ENCODE measurements around the gene FSIP1.

DNA sequence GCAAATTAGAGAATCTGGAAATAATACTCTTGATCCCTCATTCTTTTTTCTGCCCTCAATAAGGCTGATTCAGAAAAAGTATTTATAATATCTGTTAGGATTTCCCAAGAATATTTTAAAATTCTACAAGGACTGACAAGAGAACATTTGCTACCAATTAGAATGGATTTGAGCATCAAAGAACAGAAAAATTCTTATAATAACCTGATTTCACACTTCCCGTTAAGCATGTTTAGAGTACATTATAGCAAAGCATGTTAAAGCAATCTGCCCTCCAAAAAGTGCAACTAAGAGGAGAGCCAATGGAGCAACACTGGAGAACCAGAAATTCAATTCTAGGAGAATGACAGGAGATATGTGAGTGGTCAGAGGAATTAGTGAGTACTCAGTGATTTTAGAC lies 144.6 kb downstream of the FSIP1 start:
- TF ChIP-seq, protein P1, sequence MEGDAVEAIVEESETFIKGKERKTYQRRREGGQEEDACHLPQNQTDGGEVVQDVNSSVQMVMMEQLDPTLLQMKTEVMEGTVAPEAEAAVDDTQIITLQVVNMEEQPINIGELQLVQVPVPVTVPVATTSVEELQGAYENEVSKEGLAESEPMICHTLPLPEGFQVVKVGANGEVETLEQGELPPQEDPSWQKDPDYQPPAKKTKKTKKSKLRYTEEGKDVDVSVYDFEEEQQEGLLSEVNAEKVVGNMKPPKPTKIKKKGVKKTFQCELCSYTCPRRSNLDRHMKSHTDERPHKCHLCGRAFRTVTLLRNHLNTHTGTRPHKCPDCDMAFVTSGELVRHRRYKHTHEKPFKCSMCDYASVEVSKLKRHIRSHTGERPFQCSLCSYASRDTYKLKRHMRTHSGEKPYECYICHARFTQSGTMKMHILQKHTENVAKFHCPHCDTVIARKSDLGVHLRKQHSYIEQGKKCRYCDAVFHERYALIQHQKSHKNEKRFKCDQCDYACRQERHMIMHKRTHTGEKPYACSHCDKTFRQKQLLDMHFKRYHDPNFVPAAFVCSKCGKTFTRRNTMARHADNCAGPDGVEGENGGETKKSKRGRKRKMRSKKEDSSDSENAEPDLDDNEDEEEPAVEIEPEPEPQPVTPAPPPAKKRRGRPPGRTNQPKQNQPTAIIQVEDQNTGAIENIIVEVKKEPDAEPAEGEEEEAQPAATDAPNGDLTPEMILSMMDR (IDR thresholded peaks at IDR 0.05): no peak
- no peak for TF ChIP-seq JUN (CRISPR knock-in tag; IDR thresholded peaks at IDR 0.05)
- TF ChIP-seq, protein P2, sequence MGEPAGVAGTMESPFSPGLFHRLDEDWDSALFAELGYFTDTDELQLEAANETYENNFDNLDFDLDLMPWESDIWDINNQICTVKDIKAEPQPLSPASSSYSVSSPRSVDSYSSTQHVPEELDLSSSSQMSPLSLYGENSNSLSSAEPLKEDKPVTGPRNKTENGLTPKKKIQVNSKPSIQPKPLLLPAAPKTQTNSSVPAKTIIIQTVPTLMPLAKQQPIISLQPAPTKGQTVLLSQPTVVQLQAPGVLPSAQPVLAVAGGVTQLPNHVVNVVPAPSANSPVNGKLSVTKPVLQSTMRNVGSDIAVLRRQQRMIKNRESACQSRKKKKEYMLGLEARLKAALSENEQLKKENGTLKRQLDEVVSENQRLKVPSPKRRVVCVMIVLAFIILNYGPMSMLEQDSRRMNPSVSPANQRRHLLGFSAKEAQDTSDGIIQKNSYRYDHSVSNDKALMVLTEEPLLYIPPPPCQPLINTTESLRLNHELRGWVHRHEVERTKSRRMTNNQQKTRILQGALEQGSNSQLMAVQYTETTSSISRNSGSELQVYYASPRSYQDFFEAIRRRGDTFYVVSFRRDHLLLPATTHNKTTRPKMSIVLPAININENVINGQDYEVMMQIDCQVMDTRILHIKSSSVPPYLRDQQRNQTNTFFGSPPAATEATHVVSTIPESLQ (CRISPR knock-in tag; IDR thresholded peaks at IDR 0.05): no peak
- TF ChIP-seq, protein P3, sequence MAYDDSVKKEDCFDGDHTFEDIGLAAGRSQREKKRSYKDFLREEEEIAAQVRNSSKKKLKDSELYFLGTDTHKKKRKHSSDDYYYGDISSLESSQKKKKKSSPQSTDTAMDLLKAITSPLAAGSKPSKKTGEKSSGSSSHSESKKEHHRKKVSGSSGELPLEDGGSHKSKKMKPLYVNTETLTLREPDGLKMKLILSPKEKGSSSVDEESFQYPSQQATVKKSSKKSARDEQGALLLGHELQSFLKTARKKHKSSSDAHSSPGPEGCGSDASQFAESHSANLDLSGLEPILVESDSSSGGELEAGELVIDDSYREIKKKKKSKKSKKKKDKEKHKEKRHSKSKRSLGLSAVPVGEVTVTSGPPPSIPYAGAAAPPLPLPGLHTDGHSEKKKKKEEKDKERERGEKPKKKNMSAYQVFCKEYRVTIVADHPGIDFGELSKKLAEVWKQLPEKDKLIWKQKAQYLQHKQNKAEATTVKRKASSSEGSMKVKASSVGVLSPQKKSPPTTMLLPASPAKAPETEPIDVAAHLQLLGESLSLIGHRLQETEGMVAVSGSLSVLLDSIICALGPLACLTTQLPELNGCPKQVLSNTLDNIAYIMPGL (CRISPR knock-in tag; IDR thresholded peaks at IDR 0.05): no peak
- TF ChIP-seq, protein P4, sequence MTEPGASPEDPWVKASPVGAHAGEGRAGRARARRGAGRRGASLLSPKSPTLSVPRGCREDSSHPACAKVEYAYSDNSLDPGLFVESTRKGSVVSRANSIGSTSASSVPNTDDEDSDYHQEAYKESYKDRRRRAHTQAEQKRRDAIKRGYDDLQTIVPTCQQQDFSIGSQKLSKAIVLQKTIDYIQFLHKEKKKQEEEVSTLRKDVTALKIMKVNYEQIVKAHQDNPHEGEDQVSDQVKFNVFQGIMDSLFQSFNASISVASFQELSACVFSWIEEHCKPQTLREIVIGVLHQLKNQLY (CRISPR knock-in tag; IDR thresholded peaks at IDR 0.05): no peak
- no peak for TF ChIP-seq ZNF317 (CRISPR knock-in tag; IDR thresholded peaks at IDR 0.05; ENCODE audit: borderline replicate concordance, low read depth)
- no peak for TF ChIP-seq SP1 (CRISPR knock-in tag; conservative IDR thresholded peaks at IDR 0.05)
- TF ChIP-seq, protein P5, sequence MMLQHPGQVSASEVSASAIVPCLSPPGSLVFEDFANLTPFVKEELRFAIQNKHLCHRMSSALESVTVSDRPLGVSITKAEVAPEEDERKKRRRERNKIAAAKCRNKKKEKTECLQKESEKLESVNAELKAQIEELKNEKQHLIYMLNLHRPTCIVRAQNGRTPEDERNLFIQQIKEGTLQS (CRISPR knock-in tag; conservative IDR thresholded peaks at IDR 0.05): no peak
- TF ChIP-seq, protein P6, sequence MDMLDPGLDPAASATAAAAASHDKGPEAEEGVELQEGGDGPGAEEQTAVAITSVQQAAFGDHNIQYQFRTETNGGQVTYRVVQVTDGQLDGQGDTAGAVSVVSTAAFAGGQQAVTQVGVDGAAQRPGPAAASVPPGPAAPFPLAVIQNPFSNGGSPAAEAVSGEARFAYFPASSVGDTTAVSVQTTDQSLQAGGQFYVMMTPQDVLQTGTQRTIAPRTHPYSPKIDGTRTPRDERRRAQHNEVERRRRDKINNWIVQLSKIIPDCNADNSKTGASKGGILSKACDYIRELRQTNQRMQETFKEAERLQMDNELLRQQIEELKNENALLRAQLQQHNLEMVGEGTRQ (CRISPR knock-in tag; IDR thresholded peaks at IDR 0.05): no peak
- no peak for TF ChIP-seq TP53 (CRISPR knock-in tag; IDR thresholded peaks at IDR 0.05)
- TF ChIP-seq NR1H2 (CRISPR knock-in tag; IDR thresholded peaks at IDR 0.05): no peak
- TF ChIP-seq, protein P7, sequence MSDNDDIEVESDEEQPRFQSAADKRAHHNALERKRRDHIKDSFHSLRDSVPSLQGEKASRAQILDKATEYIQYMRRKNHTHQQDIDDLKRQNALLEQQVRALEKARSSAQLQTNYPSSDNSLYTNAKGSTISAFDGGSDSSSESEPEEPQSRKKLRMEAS (CRISPR knock-in tag; IDR thresholded peaks at IDR 0.05): no peak
- TF ChIP-seq, protein P8, sequence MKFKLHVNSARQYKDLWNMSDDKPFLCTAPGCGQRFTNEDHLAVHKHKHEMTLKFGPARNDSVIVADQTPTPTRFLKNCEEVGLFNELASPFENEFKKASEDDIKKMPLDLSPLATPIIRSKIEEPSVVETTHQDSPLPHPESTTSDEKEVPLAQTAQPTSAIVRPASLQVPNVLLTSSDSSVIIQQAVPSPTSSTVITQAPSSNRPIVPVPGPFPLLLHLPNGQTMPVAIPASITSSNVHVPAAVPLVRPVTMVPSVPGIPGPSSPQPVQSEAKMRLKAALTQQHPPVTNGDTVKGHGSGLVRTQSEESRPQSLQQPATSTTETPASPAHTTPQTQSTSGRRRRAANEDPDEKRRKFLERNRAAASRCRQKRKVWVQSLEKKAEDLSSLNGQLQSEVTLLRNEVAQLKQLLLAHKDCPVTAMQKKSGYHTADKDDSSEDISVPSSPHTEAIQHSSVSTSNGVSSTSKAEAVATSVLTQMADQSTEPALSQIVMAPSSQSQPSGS (CRISPR knock-in tag; IDR thresholded peaks at IDR 0.05; ENCODE audit: borderline replicate concordance, low read depth): no peak
